A549 treated with AZD9567 at 1 μM for 4 hours (cell line): ENCODE measurements around the gene POLR1B. TPM values are rescaled to one million over a fixed set of nuclear protein-coding genes. Genes with fewer than 3 reads are reported as not detected.

ENCODE experiments used
- total RNA-seq: library from RNA; stranded (reverse); fragments of 200-300 nt; extraction: Qiagen RNA extraction; gene quantifications from 5 replicates; pipeline ENCODE4 v1.2.3, GENCODE V29; 2022; ENCODE audit not compliant: insufficient read depth

POLR1B gene, protein sequence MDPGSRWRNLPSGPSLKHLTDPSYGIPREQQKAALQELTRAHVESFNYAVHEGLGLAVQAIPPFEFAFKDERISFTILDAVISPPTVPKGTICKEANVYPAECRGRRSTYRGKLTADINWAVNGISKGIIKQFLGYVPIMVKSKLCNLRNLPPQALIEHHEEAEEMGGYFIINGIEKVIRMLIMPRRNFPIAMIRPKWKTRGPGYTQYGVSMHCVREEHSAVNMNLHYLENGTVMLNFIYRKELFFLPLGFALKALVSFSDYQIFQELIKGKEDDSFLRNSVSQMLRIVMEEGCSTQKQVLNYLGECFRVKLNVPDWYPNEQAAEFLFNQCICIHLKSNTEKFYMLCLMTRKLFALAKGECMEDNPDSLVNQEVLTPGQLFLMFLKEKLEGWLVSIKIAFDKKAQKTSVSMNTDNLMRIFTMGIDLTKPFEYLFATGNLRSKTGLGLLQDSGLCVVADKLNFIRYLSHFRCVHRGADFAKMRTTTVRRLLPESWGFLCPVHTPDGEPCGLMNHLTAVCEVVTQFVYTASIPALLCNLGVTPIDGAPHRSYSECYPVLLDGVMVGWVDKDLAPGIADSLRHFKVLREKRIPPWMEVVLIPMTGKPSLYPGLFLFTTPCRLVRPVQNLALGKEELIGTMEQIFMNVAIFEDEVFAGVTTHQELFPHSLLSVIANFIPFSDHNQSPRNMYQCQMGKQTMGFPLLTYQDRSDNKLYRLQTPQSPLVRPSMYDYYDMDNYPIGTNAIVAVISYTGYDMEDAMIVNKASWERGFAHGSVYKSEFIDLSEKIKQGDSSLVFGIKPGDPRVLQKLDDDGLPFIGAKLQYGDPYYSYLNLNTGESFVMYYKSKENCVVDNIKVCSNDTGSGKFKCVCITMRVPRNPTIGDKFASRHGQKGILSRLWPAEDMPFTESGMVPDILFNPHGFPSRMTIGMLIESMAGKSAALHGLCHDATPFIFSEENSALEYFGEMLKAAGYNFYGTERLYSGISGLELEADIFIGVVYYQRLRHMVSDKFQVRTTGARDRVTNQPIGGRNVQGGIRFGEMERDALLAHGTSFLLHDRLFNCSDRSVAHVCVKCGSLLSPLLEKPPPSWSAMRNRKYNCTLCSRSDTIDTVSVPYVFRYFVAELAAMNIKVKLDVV
- 22.9 to 41.1 TPM (median 24.5 TPM) in 5 replicates for total RNA-seq

GRCh38 chr2:112542123-112542983 lies at the start of gene POLR1B:
TSS of gene POLR1B (plus strand) at chr2:112542465. CDS start at chr2:112542495, 30 bp downstream.

GRCh38 chr2:112584134-112584890 lies 42.0 kb downstream of the POLR1B start, which contains the start of gene CHCHD5:
TSS of gene CHCHD5 (plus strand) at chr2:112584609. CDS start at chr2:112584648, 39 bp downstream.

Other genes with a start within 250 kb of the POLR1B start
- gene RGPD8, start 108.8 kb upstream of the POLR1B start, total RNA-seq, result 2.4 to 3.5 TPM (median 3.1 TPM) in 5 replicates
- gene TTL, start 60.3 kb upstream of the POLR1B start, total RNA-seq, result 37.3 to 50.2 TPM (median 39.3 TPM) in 5 replicates
- 57.9 to 71.8 TPM (median 62.7 TPM) in 5 replicates for gene CHCHD5, start 42.1 kb downstream of the POLR1B start, total RNA-seq
- 131 to 176 TPM (median 137 TPM) in 5 replicates for gene SLC20A1, start 103.5 kb downstream of the POLR1B start, total RNA-seq
- not detected in 5 replicates for gene NT5DC4, start 178.6 kb downstream of the POLR1B start, total RNA-seq
- 12.2 to 19.3 TPM (median 14.5 TPM) in 5 replicates for gene CKAP2L, start 222.1 kb downstream of the POLR1B start, total RNA-seq
- 0.08 to 0.17 TPM (median 0.14 TPM) in 4 of 5 replicates, not detected in the other for gene IL1A, start 242.0 kb downstream of the POLR1B start, total RNA-seq